ENCODE data around the gene PLXNA2. TPM values are rescaled to one million over a fixed set of nuclear protein-coding genes. Genes with fewer than 3 reads are reported as not detected.
A peak's percentile ranks its signal among the peaks of the same experiment; 100 is the strongest.

PLXNA2 gene
- total and polyA plus RNA-seq, 2 of the 13 experiments (the other 11 are each of a cell fraction or from before 2014, with no cell fraction given) = 1.1 to 2.1 TPM

- POLR2A ChIA-PET = no interaction called here
- Histone ChIP-seq H3K4me2 (ENCODE audit: low read depth, low read length) (no peak overlapping the region), H3K36me3 (replicated peaks in 1 of 2; ENCODE audit: control insufficient read depth in 1 of 2, insufficient read depth in 2 of 2, low read length in 2 of 2) (no peaks in the 10 kb centered on the region), H3K79me2 (ENCODE audit: insufficient read depth, low read length) (no peaks in the 10 kb centered on the region), H3K9me3 (ENCODE audit: low read length) (no peaks in the 10 kb centered on the region), H2AFZ (ENCODE audit: low read length) (no peak overlapping the region), H3K9ac (ENCODE audit: insufficient read depth, low read depth, low read length) (no peak overlapping the region), H3K27ac (ENCODE audit: extremely low read length, insufficient read depth, low read length) (no peak overlapping the region), H4K20me1 (ENCODE audit: insufficient read depth, low read length) (no peaks in the 10 kb centered on the region), H3K27me3 (ENCODE audit: control insufficient read depth in 1 of 2, insufficient read depth in 2 of 2, low read length in 2 of 2) (peaks cover 0 to 6% of the 10 kb centered on the region in 2 experiments; a peak in 2 of 5 replicates), H3K4me1 (ENCODE audit: insufficient read depth, low read length) (no peaks in the 10 kb centered on the region), H3K4me3 (replicated peaks in 1 of 3; ENCODE audit: insufficient read depth in 1 of 3, low read depth in 2 of 3, low read length in 3 of 3) (no peak overlapping the region)
- FAIRE-seq (no peak), ATAC-seq (no peak; the same call in 2 of the 3 replicates), DNase-seq (ENCODE audit: low spot score) (no peak)
- CTCF ChIA-PET (ENCODE audit: low intra/inter-chr PET ratio, low total read pairs) = no interaction called here
- BruUV-seq (replicated peaks) = no TSS peak
- TF ChIP-seq FLYWCH1 (CRISPR knock-in tag; IDR thresholded peaks at IDR 0.05) = no peak
- TF ChIP-seq CREB1 (IDR thresholded peaks at IDR 0.05) = 0 out of 2 replicates have a peak, but pooled peaks have one; percentile 3
- TF ChIP-seq CREB1 (CRISPR knock-in tag; IDR thresholded peaks at IDR 0.05) = no peak
- in situ Hi-C loops (cut with HindIII; ENCODE audit: extremely low pct_ligation_motif_present, low pct_unique_long_range_greater_than_20kb) = loop anchor here (25.0 kb wide), 2 partner anchors 627 to 1202 kb away; no protein-coding TSS in a partner anchor
- WGBS (ENCODE audit: low lambda C conversion rate) = 0% methylated on average over 4 of the region's 4 CpGs
- intact Hi-C loops (cut with micrococcal nuclease; ENCODE audit: unreplicated experiment) = no loop called here
These were observed 233.6 kb downstream of the PLXNA2 start for GRCh38 chr1:208010487-208011071.

GRCh38 chr1:208009706-208010444 lies 234.3 kb downstream of the PLXNA2 start:
- no peak overlapping the region for H3K4me2 ChIP-seq (ENCODE audit: low read depth, low read length)
- H3K27ac ChIP-seq (ENCODE audit: extremely low read length, insufficient read depth, low read length) = no peak overlapping the region
- H2AFZ ChIP-seq (ENCODE audit: low read length) = no peak overlapping the region
- peaks cover 0 to 4% of the 10 kb centered on the region in 2 experiments; a peak in 1 of 5 replicates for H3K27me3 ChIP-seq (ENCODE audit: control insufficient read depth in 1 of 2, insufficient read depth in 2 of 2, low read length in 2 of 2)
- no peaks in the 10 kb centered on the region for H3K9me3 ChIP-seq (ENCODE audit: low read length)
- no peaks in the 10 kb centered on the region for H3K79me2 ChIP-seq (ENCODE audit: insufficient read depth, low read length)
- WGBS (ENCODE audit: low lambda C conversion rate) = 54% methylated on average over 11 of the region's 12 CpGs
- TF ChIP-seq PAWR (CRISPR knock-in tag; IDR thresholded peaks at IDR 0.05; ENCODE audit: borderline replicate concordance) (no peak), ZNF841 (CRISPR knock-in tag; IDR thresholded peaks at IDR 0.05; ENCODE audit: borderline replicate concordance) (no peak), ZNF781 (CRISPR knock-in tag; IDR thresholded peaks at IDR 0.05; ENCODE audit: borderline replicate concordance, not compliant biosample characterization) (no peak)
- ChIA-PET CTCF (ENCODE audit: low intra/inter-chr PET ratio, low total read pairs) (no interaction called here), POLR2A (no interaction called here)
- intact Hi-C loops (cut with micrococcal nuclease; ENCODE audit: unreplicated experiment) (no loop called here), in situ Hi-C loops (cut with HindIII; ENCODE audit: extremely low pct_ligation_motif_present, low pct_unique_long_range_greater_than_20kb) (loop anchor here (25.0 kb wide), 2 partner anchors 627 to 1202 kb away; no protein-coding TSS in a partner anchor)
- H3K4me3 ChIP-seq (replicated peaks in 1 of 3; ENCODE audit: insufficient read depth in 1 of 3, low read depth in 2 of 3, low read length in 3 of 3) = no peak overlapping the region
- no peaks in the 10 kb centered on the region for H4K20me1 ChIP-seq (ENCODE audit: insufficient read depth, low read length)
- no peak overlapping the region for H3K9ac ChIP-seq (ENCODE audit: insufficient read depth, low read depth, low read length)
- no TSS peak for BruUV-seq (replicated peaks)
- ATAC-seq (no peak), FAIRE-seq (no peak), DNase-seq (ENCODE audit: low spot score) (no peak)
- no peaks in the 10 kb centered on the region for H3K4me1 ChIP-seq (ENCODE audit: insufficient read depth, low read length)
- H3K36me3 ChIP-seq (replicated peaks in 1 of 2; ENCODE audit: control insufficient read depth in 1 of 2, insufficient read depth in 2 of 2, low read length in 2 of 2) = no peaks in the 10 kb centered on the region

Data from HepG2 (cell line).